Embryonic facial prominence (tissue), 1 donor: ENCODE data around the gene TPTE.
"Not testable (repeated sequence)": the region's sequence is repeated elsewhere in the genome, so short reads cannot be mapped to it uniquely, and the experiment has no call there.

Experiments
- DNase-seq: peaks from one replicate; pipeline ENCODE4 v3.0.0-alpha.2; 2016; ENCODE audit errors: extremely low spot score

The TPTE gene

DNA sequence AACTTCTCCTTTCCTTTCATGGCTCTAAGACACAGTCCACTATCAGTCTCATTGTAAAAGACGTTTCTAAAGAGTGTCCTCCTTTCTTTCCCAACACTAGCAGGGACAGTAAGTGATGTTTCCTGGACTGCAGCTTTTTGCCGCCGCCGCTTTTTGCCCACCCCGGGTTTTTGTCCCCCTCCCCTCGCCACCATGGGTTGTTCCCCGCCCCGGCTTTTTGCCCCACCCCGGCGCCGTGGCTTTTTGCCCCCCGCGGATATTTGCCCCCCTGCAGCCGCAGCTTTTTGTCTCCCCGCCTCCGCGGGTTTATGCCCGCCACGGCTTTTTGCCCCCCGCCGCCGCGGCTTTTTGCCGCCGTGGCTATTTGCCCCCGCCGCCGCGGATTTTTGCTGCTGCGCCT, 95.2 kb downstream of the TPTE start:
- no peak for DNase-seq

DNA sequence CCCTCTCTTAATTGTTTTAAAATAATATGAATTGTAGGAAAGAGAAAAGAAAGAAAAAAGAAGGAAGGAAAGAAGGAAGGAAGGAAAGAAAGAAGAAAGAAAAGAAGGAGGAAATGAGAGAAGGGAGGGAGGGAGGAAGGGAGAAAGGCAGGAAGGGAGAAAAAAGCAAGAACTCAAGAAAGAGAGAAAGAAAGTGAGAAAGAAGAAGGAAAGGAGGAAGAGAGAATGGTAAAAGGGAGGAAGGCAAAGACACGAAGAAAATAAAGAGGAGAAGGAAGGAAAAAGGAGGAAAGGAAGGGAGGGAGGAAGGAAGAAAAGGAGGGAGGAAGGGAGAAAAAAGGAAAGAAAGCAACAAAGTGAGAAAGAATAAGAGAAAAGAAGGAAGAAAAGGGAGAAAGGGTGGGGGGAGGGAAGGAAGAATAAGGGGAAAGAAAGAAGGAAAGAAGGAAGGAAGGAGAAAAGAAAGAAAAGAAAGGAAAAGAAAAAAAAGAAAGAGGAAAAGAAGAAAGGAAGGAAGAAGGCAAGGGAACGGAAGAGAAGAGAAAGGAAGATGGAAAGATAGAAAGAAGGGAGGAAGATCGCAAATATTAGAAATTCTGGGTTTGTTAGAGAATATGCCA, 95.9 kb downstream of the TPTE start:
- not testable (repeated sequence) for DNase-seq

- DNase-seq, result no peak
Measured at GRCh38 chr21:10627316-10627863, 106.0 kb downstream of the TPTE start.

DNA sequence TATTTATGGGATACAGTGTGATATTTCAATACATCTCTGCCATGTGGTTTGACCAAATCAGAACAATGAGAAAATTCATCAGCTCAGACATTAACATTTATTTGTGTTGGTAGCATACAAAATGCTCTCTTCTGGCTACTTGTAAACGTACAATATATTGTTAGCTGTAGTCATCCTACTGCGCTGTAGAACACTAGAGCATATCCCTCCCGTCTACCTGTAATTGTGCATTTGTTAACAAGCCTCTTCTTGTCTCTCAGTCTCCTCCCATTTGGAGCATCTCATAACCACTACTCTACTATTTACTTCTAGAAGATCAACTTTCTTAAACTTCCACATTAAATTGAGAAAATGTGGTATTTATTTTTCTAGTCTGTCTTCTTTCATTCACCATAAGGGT, 107.9 kb downstream of the TPTE start:
- DNase-seq, result not testable (repeated sequence)

- not testable (repeated sequence) for DNase-seq
Measured at GRCh38 chr21:10630829-10631228, 109.4 kb downstream of the TPTE start.

DNA sequence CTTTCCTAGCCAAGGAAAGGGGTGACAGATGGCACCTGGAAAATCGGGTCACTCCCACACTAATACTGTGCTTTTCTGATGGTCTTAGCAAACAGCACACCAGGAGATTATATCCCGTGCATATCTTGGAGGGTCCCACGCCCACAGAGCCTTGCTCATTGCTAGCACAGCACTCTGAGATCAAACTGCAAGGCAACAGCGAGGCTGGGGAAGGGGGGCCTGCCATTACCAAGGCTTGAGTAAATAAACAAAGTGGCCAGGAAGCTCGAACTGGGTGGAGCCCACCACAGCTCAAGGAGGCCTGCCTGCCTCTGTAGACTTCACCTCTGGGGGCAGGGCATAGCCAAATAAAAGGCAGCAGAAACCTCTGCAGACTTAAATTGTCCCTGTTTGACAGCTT, 109.9 kb downstream of the TPTE start:
- DNase-seq, result not testable (repeated sequence)

GRCh38 chr21:10638144-10638543, 116.8 kb downstream of the TPTE start:
- not testable (repeated sequence) for DNase-seq

GRCh38 chr21:10639123-10639522, 117.7 kb downstream of the TPTE start:
- DNase-seq, result no peak

- not testable (repeated sequence) for DNase-seq
Measured at GRCh38 chr21:10639746-10640145, 118.4 kb downstream of the TPTE start.

DNA sequence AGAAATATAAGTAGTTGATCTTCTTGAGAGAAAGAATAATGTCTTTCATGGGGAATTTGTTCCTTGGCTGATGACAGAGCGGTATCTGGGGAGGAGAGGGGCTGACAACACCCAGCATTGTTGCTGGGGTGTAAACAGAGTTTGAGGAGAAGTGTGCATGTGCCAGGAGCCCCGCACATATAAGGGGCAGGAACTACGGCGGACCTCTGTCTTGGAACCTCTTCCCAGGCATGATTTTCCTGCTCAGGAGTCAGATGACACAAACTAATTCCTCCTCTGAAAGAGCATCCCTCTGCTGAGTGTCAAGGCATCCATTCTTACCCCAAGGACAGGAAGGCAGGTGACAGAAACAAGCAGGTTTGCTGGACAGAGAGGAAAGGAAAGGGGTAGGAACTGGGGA, 119.1 kb downstream of the TPTE start:
- DNase-seq, result no peak

GRCh38 chr21:10641107-10641506, 119.7 kb downstream of the TPTE start:
- no peak for DNase-seq

DNA sequence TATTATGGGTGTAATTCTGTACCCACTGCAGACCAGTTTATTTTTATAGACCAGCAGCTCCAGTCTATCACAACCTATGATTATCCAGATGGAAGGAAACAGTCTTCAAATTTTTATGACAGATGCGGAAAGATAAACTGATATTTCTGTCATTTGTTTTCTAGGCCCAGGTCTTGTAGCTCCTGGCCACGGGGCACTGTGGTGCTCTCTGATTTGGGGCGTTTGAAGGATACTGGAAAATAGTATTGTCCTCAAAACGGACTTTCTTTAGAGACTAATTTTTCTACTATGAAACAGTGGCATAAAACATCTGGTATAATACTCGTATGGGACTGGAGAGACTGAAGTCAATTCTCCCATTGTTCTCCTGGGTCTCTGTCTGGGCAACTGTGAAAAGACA, 124.3 kb downstream of the TPTE start:
- not testable (repeated sequence) for DNase-seq

DNA sequence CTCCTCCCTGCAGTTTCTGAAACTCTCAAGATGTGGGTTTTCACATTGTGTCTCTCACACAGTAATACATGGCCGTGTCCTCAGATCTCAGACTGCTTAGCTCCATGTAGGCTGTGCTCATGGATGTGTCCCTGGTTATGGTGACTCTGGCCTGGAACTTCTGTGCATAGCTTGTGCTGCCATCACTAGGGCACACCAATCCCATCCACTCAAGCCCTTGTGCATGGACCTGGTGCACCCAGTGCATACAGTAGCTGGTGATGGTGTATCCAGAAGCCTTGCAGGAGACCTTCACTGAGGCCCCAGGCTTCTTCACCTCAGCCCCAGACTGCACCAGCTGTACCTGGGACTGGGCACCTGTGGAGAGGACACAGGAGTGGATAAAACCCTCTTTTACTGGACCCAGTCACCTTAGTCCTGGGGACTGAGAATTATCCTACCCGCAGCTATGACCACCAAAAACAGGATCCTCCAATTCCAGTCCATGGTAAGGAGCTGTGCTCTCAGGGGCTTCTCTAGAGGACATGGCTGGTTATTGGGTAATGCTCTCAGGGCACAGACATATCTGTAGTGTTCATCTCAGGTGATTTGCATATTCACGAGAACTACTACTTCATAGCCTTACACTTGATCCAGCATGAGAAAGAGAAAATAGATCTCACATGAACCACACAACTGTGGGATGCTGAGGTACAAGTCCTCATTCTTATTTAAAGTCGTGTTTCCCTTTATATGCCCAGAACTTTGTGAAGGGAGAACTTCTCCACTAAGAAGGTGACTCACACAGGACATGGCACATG, 128.2 kb downstream of the TPTE start:
- not testable (repeated sequence) for DNase-seq

DNA sequence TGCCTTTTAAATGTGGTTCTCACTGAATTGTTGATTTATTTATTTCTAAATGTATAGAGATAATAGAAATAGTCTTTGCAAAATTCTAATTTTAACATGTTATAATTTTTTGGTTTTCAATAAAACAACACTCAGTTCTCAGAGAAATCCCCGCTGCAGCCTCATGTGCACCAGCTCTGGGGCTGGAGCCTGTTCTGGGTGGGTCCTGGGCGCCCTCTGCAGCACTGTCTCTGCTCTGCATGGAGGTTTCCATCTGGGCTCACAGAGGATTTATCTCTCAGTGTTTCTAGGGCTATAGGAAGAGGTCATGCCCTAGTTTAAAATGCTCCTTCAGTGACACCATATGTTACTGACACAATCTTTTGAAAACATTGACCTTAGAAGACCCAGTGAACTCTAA, 128.9 kb downstream of the TPTE start:
- not testable (repeated sequence) for DNase-seq
